ENCODE results near the gene ADGRD1. TPM values are rescaled to one million over a fixed set of nuclear protein-coding genes. Genes with fewer than 3 reads are reported as not detected.

The ADGRD1 gene
- total RNA-seq, 6 experiments from 2014 or later: not detected

DNA sequence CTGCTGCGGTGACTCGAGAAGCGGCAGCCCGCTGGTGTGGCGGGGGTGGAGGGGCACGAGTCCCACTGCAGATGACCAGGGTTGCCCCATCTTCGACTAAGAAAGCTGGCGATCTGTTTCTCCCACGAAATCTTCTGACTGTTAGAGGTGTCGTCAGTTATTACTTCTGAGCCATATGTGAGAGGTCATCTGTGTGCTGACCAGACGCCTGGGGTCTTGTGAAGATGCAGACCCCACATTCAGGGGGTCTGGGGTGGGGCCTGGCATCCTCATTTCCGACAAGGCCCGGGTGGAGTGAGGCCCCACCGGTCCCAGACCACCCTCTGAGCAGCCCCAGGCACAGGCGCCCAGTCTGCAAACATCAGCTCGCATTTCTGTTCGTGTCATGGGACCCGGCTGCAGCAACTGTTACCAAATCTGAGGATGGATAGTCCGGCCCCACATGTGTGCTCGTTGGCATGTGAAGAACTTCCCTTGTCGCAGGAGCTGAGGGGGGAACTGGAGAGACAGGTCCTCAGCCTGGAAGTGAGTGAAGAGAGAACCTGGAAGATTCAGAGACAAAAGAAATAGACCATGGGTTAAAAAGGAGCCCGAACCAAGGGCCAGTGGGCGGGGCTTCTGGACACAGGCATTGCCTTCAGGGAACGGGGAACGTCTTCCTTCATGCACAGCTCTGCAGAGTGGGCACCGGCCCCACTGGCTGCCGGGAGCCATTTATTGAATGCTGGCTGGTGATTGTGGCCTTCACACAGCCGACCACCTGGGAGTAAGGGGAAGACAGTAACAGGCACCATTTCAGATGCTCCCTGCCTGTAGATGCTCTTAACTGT, 135.2 kb downstream of the ADGRD1 start:
- no peak overlapping the region for H3K4me3 Mint-ChIP-seq
- DNase-seq: no peak
- no peaks in the 10 kb centered on the region for H3K4me1 Mint-ChIP-seq (ENCODE audit: low read depth)
- H3K27me3 Mint-ChIP-seq (ENCODE audit: insufficient read depth): peaks cover 2% of the 10 kb centered on the region; the same call in 1 of the 2 replicates
- H3K27ac Mint-ChIP-seq: no peak overlapping the region
- peaks cover 65% of the 10 kb centered on the region for H3K9me3 Mint-ChIP-seq
- no peak for TF ChIP-seq CTCF (IDR thresholded peaks at IDR 0.05)
- H3K36me3 Mint-ChIP-seq (ENCODE audit: low read depth): peaks cover 11% of the 10 kb centered on the region

DNA sequence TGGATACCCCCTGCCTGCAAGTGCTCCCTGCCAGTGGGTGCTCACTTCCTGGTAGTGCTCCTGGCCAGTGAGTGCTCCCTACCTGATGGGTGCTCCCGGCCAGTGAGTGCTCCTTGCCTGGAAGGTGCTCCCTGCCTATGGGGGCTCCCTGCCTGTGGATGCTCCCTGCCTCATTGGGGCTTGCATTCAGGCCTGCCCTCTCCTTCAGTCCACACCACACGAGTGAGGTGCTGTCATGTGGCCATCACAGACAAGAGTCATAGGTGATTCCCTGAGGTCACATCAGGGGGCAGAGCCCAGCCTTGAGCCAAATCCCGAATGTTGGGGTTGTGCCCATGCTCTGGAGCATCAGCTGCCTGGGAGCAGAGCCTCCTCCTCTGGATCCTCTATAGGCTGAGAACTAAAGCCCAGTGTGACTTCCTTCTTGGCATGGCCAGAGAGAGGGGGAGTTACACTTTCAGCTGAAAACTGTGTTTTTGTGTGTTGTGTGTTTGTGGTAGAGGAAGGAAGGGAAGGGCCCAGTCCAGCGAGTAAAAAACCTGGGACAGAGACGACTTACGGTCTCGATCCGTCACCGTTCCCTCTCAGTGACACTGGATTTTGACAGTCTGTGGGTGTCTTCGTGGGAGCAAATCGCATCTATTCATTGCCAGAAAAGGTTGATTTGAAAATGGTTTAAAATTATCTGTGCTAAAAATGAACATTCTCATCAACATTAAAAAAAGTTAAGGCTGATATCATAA, 136.0 kb downstream of the ADGRD1 start:
- Mint-ChIP-seq H3K27ac (no peak overlapping the region), H3K36me3 (ENCODE audit: low read depth) (peaks cover 10% of the 10 kb centered on the region), H3K4me3 (no peak overlapping the region), H3K4me1 (ENCODE audit: low read depth) (no peaks in the 10 kb centered on the region), H3K27me3 (ENCODE audit: insufficient read depth) (peaks cover 2% of the 10 kb centered on the region; the same call in 1 of the 2 replicates), H3K9me3 (peaks cover 57% of the 10 kb centered on the region)
- TF ChIP-seq CTCF (IDR thresholded peaks at IDR 0.05): no peak
- DNase-seq: no peak

- H3K36me3 Mint-ChIP-seq (ENCODE audit: low read depth): peaks cover 6% of the 10 kb centered on the region
- TF ChIP-seq CTCF (IDR thresholded peaks at IDR 0.05): no peak
- no peak overlapping the region for H3K27ac Mint-ChIP-seq
- H3K27me3 Mint-ChIP-seq (ENCODE audit: insufficient read depth): no peaks in the 10 kb centered on the region
- no peak overlapping the region for H3K4me3 Mint-ChIP-seq
- no peaks in the 10 kb centered on the region for H3K4me1 Mint-ChIP-seq (ENCODE audit: low read depth)
- DNase-seq: no peak
- H3K9me3 Mint-ChIP-seq: peaks cover 54% of the 10 kb centered on the region
These were observed 136.8 kb downstream of the ADGRD1 start for GRCh38 chr12:131090274-131091210.

GRCh38 chr12:131091413-131091975, 137.8 kb downstream of the ADGRD1 start:
- Mint-ChIP-seq H3K36me3 (ENCODE audit: low read depth) (peaks cover 6% of the 10 kb centered on the region), H3K4me1 (ENCODE audit: low read depth) (no peaks in the 10 kb centered on the region), H3K27me3 (ENCODE audit: insufficient read depth) (no peaks in the 10 kb centered on the region), H3K9me3 (peaks cover 57% of the 10 kb centered on the region), H3K4me3 (no peak overlapping the region), H3K27ac (no peak overlapping the region)
- no peak for TF ChIP-seq CTCF (IDR thresholded peaks at IDR 0.05)
- no peak for DNase-seq
